Natural killer cell (primary cell): ENCODE measurements around the gene CNTN2. TPM values are rescaled to one million over a fixed set of nuclear protein-coding genes. Genes with fewer than 3 reads are reported as not detected.

Experiments
- ATAC-seq, 3 donors: fragments of 150-1000 bp in 2 of 3; fragments of 200-7000 bp in 1 of 3; cut with Tn5 transposase; 1 replicate in 1 of 3; 2 replicates in 2 of 3; pipeline ENCODE4 v1.10.0; 2021; ENCODE audit warnings: mild to moderate bottlenecking in 2 of 3, moderate library complexity in 2 of 3
- DNase-seq, 2 donors: peaks; one replicate each; pipeline versions ENCODE4 v3.0.0 to v3.0.0-alpha.2; 2013 to 2021; ENCODE audit warnings: mixed read lengths in 1 of 2
- H3K27ac ChIP-seq: one replicate; pipeline ENCODE4 v1.5.1; 2013; ENCODE audit warnings: mild to moderate bottlenecking, low read length
- H3K27me3 ChIP-seq: one replicate; pipeline ENCODE4 v1.6.1; 2013; ENCODE audit warnings: low read length; ENCODE audit not compliant: control insufficient read depth, insufficient read depth
- H3K36me3 ChIP-seq: one replicate; pipeline ENCODE4 v1.6.1; 2013; ENCODE audit warnings: low read length; ENCODE audit not compliant: control insufficient read depth, insufficient read depth
- H3K4me1 ChIP-seq: one replicate; pipeline ENCODE4 v1.6.1; 2013; ENCODE audit warnings: low read length; ENCODE audit not compliant: control insufficient read depth, insufficient read depth
- H3K4me3 ChIP-seq: one replicate; pipeline ENCODE4 v1.5.1; 2013; ENCODE audit warnings: low read length
- H3K9me3 ChIP-seq: one replicate; pipeline ENCODE4 v1.6.1; 2013; ENCODE audit warnings: low read length; ENCODE audit not compliant: control insufficient read depth, insufficient read depth
- H3K27ac Mint-ChIP-seq, 2 donors: one replicate each; pipeline ENCODE4 v1.8.0; 2022; ENCODE audit warnings: mild to moderate bottlenecking in 2 of 2, mixed read lengths in 2 of 2, moderate library complexity in 1 of 2
- H3K27me3 Mint-ChIP-seq, 2 donors: one replicate each; pipeline ENCODE4 v1.8.0; 2022; ENCODE audit warnings: low read depth in 2 of 2, mixed read lengths in 2 of 2
- H3K36me3 Mint-ChIP-seq: one replicate; pipeline ENCODE4 v1.8.0; 2022; ENCODE audit warnings: mixed read lengths
- H3K4me1 Mint-ChIP-seq, 2 donors: one replicate each; pipeline ENCODE4 v1.8.0; 2022; ENCODE audit warnings: mixed read lengths in 2 of 2
- H3K4me3 Mint-ChIP-seq: one replicate; pipeline ENCODE4 v1.8.0; 2022; ENCODE audit warnings: mild to moderate bottlenecking, moderate library complexity, mixed read lengths
- H3K9me3 Mint-ChIP-seq, 2 donors: one replicate each; pipeline ENCODE4 v1.8.0; 2022; ENCODE audit warnings: mixed read lengths in 2 of 2
- WGBS: methylation state at CpG from one replicate; pipeline ENCODE4 v1.1.7; 2013; ENCODE audit warnings: missing lambda C conversion rate; ENCODE audit not compliant: insufficient coverage; 5-methylcytosine and 5-hydroxymethylcytosine counted together
- intact Hi-C: fragments of 100-400 bp; cut with micrococcal nuclease; formaldehyde crosslinking; loops from one replicate; pipeline ENCODE4 v1.14.2; 2022
- total RNA-seq, 4 donors: library from RNA; stranded (reverse); fragments of 120-200 nt in 1 of 4; gene quantifications; one replicate each; pipeline versions ENCODE4 v1.2.3 to v1.2.4, GENCODE V29; 2013 to 2022
- TF ChIP-seq, protein P1 (sequence below): fragments of 200-600 bp; IDR thresholded peaks from one replicate; pipeline ENCODE4 v1.8.0; 2022; ENCODE audit warnings: antibody characterized with exemption

The CNTN2 gene
- total RNA-seq, 3 donors from 2014 or later (not counting 1 experiment from before 2014, with no cell fraction given), result not detected

DNA sequence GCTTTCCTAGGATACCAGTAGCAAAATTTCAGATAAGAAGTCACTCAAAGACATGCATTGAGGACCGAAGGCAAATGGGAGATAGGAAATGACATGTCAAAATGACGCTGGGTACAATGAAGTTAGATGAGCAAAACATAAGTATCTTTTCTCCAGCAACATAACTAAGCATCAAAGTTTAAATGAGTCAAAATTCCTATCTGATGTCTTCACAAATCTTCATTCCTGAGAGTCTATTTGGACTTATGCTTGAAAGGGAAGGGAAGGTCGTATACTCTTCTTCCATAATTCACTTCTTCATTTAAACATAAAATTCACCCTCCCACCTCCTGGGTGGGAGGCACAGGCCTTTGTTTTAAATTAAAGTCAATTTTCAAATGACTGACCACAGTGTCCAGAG is 45.3 kb downstream of the CNTN2 start:
- DNase-seq (no peak), ATAC-seq (no peak)
- H3K27me3 ChIP-seq, result no peaks in the 10 kb centered on the region
- H3K36me3 Mint-ChIP-seq, result peaks cover 29% of the 10 kb centered on the region
- no peaks in the 10 kb centered on the region for H3K9me3 ChIP-seq
- H3K27me3 Mint-ChIP-seq, result no peaks in the 10 kb centered on the region
- peaks cover 62% of the 10 kb centered on the region for H3K36me3 ChIP-seq
- H3K27ac ChIP-seq, result no peak overlapping the region
- H3K4me1 Mint-ChIP-seq, result peaks cover 4 to 10% of the 10 kb centered on the region in 2 donors
- TF ChIP-seq, protein P1, sequence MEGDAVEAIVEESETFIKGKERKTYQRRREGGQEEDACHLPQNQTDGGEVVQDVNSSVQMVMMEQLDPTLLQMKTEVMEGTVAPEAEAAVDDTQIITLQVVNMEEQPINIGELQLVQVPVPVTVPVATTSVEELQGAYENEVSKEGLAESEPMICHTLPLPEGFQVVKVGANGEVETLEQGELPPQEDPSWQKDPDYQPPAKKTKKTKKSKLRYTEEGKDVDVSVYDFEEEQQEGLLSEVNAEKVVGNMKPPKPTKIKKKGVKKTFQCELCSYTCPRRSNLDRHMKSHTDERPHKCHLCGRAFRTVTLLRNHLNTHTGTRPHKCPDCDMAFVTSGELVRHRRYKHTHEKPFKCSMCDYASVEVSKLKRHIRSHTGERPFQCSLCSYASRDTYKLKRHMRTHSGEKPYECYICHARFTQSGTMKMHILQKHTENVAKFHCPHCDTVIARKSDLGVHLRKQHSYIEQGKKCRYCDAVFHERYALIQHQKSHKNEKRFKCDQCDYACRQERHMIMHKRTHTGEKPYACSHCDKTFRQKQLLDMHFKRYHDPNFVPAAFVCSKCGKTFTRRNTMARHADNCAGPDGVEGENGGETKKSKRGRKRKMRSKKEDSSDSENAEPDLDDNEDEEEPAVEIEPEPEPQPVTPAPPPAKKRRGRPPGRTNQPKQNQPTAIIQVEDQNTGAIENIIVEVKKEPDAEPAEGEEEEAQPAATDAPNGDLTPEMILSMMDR, result no peak
- no peak overlapping the region for H3K4me3 Mint-ChIP-seq
- H3K4me1 ChIP-seq, result no peaks in the 10 kb centered on the region
- H3K9me3 Mint-ChIP-seq, result no peaks in the 10 kb centered on the region
- no peak overlapping the region for H3K4me3 ChIP-seq
- 100% methylated on average over 2 of the region's 3 CpGs for WGBS
- H3K27ac Mint-ChIP-seq, result no peak overlapping the region
- intact Hi-C loops, result no loop called here

DNA sequence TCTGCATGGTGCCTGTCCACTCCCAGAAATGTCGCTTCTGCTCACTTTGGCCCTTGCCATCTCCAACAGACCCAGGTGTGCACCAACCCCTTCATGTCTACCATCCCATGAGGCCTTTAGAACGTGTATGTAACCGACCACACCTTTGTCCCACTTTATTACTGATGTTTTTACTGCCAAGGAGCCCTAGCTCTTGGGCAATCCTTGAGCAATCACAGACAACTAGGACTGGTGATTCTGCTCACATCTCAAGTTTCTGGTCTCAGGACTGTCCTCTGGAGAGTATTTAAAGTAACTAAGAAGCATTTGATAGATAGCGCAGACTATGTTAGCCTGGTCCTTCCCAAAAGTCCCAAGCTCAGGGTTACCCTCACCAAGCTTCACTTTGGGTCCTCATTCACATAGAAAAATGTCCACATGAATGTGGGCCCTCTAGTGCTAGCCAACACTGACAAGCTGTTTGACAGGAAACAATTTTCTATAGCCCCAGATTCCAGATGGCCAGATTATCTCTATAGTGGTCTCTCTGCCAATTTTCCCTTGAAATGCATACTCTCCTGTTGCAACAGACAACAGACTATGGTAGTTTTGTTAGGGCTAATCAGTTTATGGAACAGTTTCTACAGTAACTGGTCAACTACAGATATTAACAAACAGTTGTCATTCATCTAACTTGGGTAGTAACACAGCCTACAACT is 48.2 kb downstream of the CNTN2 start:
- intact Hi-C loops, result no loop called here
- H3K27ac ChIP-seq, result no peak overlapping the region
- no peaks in the 10 kb centered on the region for H3K9me3 Mint-ChIP-seq
- H3K36me3 Mint-ChIP-seq, result peaks cover 49% of the 10 kb centered on the region
- H3K4me1 ChIP-seq, result no peaks in the 10 kb centered on the region
- H3K27ac Mint-ChIP-seq, result no peak overlapping the region
- H3K4me3 ChIP-seq, result no peak overlapping the region
- DNase-seq (no peak), ATAC-seq (no peak)
- no peaks in the 10 kb centered on the region for H3K27me3 Mint-ChIP-seq
- no peaks in the 10 kb centered on the region for H3K27me3 ChIP-seq
- H3K36me3 ChIP-seq, result peaks cover 79% of the 10 kb centered on the region
- H3K9me3 ChIP-seq, result no peaks in the 10 kb centered on the region
- no peak overlapping the region for H3K4me3 Mint-ChIP-seq
- peaks cover 4 to 7% of the 10 kb centered on the region in 2 donors for H3K4me1 Mint-ChIP-seq
- 95% methylated on average over 4 of the region's 4 CpGs for WGBS
- TF ChIP-seq, protein P1, result no peak

DNA sequence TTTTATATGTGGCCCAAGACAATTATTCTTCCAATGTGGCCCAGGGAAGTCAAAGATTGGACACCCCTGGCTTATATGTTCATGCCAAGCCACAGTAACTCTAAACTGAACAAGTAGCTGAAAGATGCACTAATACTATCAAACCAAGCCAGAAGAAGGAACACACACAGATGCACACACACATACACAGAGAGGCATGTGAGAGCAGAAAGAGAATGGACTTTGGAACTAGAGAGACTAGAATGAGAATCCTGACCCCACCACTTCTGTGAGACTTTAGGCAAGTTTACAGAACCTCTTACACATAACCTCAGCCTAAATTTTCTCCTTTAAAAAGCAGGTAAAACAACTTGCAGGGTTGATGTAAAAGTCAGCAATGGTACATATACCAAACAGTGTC is 52.4 kb downstream of the CNTN2 start:
- intact Hi-C loops, result no loop called here
- DNase-seq (no peak), ATAC-seq (no peak)
- Mint-ChIP-seq H3K27me3 (no peaks in the 10 kb centered on the region), H3K4me1 (peaks cover 0 to 4% of the 10 kb centered on the region in 2 donors), H3K9me3 (no peaks in the 10 kb centered on the region), H3K4me3 (no peak overlapping the region), H3K27ac (no peak overlapping the region), H3K36me3 (peaks cover 52% of the 10 kb centered on the region)
- no peak overlapping the region for H3K27ac ChIP-seq
- H3K36me3 ChIP-seq, result peaks cover 90% of the 10 kb centered on the region
- H3K27me3 ChIP-seq, result no peaks in the 10 kb centered on the region
- H3K9me3 ChIP-seq, result no peaks in the 10 kb centered on the region
- H3K4me1 ChIP-seq, result no peaks in the 10 kb centered on the region
- H3K4me3 ChIP-seq, result no peak overlapping the region
- TF ChIP-seq, protein P1, result no peak

DNA sequence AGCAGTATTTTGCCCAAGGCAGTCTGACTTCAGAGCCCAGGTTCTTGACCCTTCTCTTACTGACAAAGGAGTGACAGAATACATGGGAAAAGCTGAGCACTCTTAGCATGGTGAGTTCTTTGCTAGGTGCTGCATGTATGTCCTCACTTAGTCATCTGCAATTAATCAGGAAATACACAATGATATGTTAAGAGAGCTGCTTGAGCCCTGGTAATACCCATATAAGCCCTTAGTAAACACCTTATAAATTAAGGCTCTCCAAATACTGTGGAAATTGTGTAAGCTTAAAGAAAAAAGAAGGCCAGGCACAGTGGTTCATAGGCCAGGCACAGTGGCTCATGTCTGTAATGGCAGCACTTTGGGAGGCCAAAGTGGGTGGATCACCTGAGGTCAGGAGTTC is 55.2 kb downstream of the CNTN2 start:
- no peak overlapping the region for H3K27ac Mint-ChIP-seq
- H3K4me3 Mint-ChIP-seq, result no peak overlapping the region
- H3K27ac ChIP-seq, result no peak overlapping the region
- no peaks in the 10 kb centered on the region for H3K4me1 Mint-ChIP-seq
- no peaks in the 10 kb centered on the region for H3K9me3 ChIP-seq
- no peaks in the 10 kb centered on the region for H3K9me3 Mint-ChIP-seq
- no peaks in the 10 kb centered on the region for H3K27me3 Mint-ChIP-seq
- ATAC-seq (no peak), DNase-seq (no peak)
- no peaks in the 10 kb centered on the region for H3K27me3 ChIP-seq
- no peaks in the 10 kb centered on the region for H3K4me1 ChIP-seq
- no peak overlapping the region for H3K4me3 ChIP-seq
- TF ChIP-seq, protein P1, result no peak
- intact Hi-C loops, result no loop called here
- peaks cover 92% of the 10 kb centered on the region for H3K36me3 ChIP-seq
- H3K36me3 Mint-ChIP-seq, result peaks cover 59% of the 10 kb centered on the region
